IPS-18c (cell line): ENCODE data around the gene FBXO46.

Source experiments
- H3K4me3 ChIP-seq: 2 replicates; pipeline ENCODE4 v1.7.0; 2013; ENCODE audit warnings: low read depth, mild to moderate bottlenecking, low read length, moderate library complexity; ENCODE audit not compliant: insufficient read depth
- H3K9me3 ChIP-seq: one replicate; pipeline ENCODE4 v1.6.1; 2013; ENCODE audit warnings: mild to moderate bottlenecking, low read length, moderate library complexity; ENCODE audit not compliant: control insufficient read depth, insufficient read depth

The FBXO46 gene

DNA sequence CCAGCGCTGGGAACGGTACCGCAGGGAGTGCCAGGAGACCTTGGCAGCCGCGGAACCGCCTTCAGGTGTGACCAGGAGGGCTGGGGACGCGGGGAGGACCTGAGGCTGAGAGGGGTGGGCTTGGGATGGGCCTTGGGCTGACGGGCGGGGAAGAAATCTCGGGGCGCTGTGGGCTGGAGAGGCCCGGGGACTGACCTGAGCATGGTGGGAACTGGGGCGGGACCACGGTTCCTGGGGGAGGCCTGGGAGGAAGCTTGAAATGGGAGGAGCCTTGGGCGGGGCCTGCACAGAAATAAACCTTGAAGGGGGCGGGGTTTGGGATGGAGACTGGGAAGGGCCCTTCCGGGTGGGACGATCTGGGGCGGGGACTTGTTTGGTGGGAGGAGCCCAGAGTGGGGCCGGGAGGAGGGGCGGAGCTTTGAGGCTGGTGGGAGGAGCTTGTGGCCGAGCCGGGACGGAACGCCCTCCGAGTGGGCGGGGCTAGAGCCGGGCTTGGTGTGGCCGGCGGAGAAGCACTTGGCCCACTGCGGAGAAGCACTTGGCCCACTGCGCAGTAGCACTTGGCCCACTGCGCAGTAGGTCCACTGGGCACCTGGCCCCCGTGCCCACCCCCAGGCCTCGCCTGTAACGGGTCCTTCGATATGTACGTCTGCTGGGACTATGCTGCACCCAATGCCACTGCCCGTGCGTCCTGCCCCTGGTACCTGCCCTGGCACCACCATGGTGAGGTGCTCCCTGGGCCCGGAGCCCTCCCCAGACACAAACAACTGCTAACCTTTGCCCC, 59.8 kb downstream of the FBXO46 start:
- Histone ChIP-seq H3K9me3 (no peaks in the 10 kb centered on the region), H3K4me3 (peak overlapping the region; percentile 65)

- Histone ChIP-seq H3K9me3 (no peaks in the 10 kb centered on the region), H3K4me3 (peak overlapping the region; percentile 49)
Observed at GRCh38 chr19:45668342-45668871, 62.3 kb downstream of the FBXO46 start.

DNA sequence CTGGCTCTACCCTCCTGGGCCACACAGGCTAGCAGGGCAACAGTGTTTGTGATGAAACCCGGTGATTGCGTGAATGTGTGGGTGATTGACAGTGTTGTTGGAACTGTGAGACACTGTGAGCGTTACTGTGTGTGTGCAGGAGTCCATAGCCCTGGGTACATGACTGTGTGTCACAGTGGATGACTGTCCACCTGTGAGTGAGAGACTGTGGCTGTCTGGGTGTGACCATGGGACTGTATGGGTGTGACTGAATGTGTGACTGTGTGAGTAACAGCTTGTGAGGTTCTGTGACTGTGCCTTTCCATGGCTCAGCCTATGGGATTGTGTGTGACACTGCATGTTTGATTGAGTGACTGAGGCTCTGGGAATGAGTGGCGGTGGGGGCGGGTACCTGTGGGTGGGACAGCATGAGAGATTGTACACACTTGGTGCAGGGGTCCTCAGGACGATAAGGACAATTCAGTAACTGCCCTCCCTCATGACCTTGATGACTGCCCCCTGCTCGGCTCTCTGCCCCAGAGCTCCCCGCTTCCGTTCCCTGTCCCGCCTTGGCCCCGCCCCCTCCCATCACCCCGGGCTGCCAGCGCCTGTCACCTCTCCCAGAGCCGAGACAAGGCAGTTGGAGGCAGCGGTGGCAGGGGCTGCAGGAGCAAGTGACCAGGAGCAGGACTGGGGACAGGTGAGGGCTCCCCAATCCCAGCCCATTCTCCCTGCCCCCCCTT, 62.9 kb downstream of the FBXO46 start, which contains the start of gene GIPR:
GIPR (plus strand) TSS at position 602 of the 722 bp plus-strand sequence. CDS start 1,300 bp downstream, outside the sequence.
- H3K4me3 ChIP-seq: peak within 1 kb of the TSS; percentile 49
- no peaks in the 10 kb centered on the region for H3K9me3 ChIP-seq

DNA sequence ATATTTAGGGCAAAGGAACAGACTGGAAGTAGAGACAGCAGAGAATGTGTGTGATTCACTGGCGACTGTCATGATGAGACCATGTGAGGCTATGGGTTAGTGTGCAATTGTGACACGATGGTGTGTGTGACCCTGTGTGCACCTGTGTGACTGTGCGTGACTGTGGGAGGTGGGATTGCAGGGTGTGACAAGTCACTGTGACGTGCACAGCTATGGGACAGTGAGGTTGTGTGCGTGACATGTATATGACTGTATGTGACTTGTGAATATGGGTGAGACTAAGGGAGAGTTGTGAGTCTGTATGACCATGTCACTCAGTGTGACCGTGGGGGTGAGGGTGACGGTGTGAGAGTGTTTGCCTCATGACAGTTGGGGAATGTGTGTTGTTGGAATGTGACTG, 66.1 kb downstream of the FBXO46 start:
- Histone ChIP-seq H3K4me3 (no peak overlapping the region), H3K9me3 (no peaks in the 10 kb centered on the region)

DNA sequence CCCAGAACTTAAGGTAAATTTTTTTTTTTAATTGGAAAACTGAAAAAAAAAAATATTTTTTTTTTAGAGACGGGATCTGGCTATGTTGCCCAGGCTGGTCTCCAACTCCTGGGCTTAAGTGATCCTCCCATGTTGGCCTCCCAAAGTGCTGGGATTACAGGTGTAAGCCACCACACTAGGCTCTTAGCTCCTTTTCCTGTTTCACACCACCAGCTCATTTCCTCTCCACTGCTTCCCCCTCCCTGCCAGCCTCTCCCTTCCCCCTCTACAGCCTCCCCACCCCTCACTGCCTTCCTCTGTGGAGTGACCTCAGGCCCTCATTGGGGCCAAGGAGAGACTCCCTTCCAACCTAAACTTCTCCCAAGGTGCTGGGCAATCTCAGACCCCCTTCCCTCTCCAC, 66.9 kb downstream of the FBXO46 start:
- Histone ChIP-seq H3K4me3 (no peak overlapping the region), H3K9me3 (peaks cover 2% of the 10 kb centered on the region)

- Histone ChIP-seq H3K4me3 (no peak overlapping the region), H3K9me3 (peaks cover 2% of the 10 kb centered on the region)
Observed at GRCh38 chr19:45660636-45661035, 70.1 kb downstream of the FBXO46 start.
